GM21723 (cell line): ENCODE data around the gene TAGLN2.

Source experiments
- ATAC-seq: cut with Tn5 transposase; IDR thresholded peaks from one replicate; pipeline ENCODE4 v1.9.1; 2021; ENCODE audit warnings: mild to moderate bottlenecking, moderate library complexity; ENCODE audit not compliant: unreplicated experiment

Gene TAGLN2

DNA sequence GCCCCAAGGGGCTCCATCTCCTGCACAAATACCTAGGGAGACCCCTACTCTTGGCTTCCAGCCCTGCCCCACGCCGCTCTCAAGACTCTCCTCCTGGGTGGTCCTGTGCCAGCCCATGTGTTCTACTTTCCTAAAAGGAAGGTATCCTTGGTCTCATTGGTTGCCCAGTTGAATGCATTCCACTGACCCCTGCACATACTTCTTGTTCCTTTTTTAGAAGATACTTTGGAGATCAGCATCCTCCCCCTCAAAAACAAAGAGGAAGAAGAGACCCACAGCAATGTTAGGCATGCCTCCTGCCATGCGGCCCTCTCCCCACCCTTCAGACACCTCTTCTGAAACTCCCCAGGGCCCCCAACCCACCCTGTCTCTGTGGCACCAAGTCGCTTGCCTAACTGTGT is 24.7 kb upstream of the TAGLN2 start:
- ATAC-seq, result no peak

DNA sequence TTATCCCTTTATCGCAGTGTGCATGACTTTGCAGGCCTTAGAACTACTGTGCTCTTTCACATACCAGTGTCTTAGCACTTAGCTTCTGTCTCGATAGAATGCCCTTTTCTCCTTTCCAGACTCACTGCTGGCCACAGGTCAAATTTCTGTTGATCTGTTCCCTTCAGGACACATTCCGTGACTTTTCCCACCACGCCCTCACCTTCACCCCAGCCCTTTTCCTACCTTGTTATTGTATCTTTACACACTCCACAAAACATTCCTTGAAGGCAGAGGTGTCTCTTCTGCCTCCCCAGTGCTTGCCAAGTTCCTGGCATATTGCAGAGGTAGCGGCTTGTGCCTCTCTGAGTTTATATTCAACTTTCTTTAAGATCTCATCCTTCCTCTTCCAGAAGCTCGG is 23.8 kb upstream of the TAGLN2 start:
- ATAC-seq, result no peak

DNA sequence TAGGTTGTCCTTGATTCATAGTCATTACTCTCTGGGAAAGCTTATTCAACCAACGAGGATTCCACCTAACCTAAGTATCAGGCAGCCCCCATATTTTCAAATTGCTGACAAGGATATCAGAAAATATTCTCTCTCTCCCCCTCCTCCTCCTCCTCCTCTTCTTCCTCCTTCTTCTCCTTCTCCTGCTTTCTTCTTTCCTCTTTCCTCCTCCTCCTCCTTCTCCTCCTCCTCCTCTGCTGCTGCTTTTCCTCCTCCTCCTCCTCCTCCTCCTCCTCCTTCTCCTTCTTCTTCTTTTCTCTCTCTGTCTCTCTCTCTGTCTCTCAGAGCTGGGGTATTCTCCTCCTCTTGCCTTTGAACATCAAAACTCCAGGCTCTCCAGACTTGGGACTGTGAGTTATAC is 22.6 kb upstream of the TAGLN2 start:
- no peak for ATAC-seq

DNA sequence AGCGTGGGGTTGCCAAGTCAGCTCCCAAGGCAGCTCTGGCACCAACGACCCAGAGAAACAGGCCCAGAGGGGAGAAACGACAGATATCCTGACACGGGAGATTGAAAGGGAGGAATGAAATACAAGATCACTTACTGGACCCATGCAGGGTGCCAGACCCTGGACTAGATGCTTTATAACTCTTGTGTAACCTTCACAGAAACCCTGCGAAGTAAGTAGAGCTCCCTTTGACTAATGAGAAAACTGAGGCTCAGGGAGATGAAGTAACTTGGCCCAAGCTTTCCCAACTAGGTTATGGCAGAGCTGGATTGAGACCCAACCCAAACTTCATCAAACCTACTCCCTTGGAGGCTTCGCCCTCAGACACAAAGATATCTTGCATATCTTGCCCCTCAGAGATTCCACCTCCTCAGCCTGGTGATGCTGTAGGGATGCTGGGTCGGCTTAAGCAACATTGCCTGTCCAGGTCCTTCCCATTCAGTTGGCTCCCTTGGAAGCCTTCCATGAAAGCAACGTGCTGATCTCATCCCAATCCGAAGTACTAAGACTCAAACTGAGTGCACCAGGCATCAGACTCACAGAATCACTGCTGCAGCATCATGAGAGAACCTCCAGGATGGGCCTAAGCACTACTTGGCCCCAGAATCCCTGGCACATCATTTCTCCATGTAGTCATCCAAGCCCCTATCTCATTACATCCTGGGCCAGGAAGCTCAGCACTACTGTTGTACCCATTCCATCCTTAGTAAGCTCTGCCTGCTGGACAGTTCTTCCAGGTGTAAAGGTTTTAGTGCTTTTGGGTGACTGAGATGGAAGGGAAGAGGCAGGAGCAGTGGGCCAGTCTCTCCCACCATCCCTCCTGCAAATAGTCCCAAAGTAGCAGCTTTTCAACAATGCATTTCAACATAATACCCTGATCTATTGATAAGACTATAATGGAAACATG is 21.2 kb upstream of the TAGLN2 start:
- no peak for ATAC-seq

GRCh38 chr1:159945483-159946241 is 20.4 kb upstream of the TAGLN2 start, which contains the start of gene IGSF9:
IGSF9 (minus strand) TSS chr1:159945613; CDS start chr1:159943454, 2,159 bp downstream.
- ATAC-seq, result no peak

- ATAC-seq, result no peak
These were observed 19.5 kb upstream of the TAGLN2 start for GRCh38 chr1:159944623-159945455.

- ATAC-seq, result no peak
These were observed 18.8 kb upstream of the TAGLN2 start for GRCh38 chr1:159943908-159944622.

DNA sequence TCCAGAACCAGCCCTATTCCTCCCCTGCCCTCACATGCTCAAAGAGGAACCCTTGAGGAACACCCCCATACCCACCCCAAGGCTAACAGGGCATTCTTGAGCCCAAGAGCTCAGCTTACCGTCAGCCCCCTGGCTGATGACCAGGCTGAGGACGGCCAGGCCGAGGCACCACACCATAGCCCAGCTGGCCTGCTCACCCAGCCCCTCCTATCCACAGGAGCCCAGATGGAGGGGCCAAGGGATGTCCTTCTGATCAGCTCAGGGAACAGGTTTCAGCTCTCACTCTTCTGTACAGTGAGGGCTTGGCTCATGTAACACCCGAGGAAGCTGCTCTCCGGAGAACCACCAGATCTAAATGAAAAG is 18.0 kb upstream of the TAGLN2 start:
- ATAC-seq, result no peak

GRCh38 chr1:159942632-159943277 is 17.4 kb upstream of the TAGLN2 start:
- no peak for ATAC-seq

DNA sequence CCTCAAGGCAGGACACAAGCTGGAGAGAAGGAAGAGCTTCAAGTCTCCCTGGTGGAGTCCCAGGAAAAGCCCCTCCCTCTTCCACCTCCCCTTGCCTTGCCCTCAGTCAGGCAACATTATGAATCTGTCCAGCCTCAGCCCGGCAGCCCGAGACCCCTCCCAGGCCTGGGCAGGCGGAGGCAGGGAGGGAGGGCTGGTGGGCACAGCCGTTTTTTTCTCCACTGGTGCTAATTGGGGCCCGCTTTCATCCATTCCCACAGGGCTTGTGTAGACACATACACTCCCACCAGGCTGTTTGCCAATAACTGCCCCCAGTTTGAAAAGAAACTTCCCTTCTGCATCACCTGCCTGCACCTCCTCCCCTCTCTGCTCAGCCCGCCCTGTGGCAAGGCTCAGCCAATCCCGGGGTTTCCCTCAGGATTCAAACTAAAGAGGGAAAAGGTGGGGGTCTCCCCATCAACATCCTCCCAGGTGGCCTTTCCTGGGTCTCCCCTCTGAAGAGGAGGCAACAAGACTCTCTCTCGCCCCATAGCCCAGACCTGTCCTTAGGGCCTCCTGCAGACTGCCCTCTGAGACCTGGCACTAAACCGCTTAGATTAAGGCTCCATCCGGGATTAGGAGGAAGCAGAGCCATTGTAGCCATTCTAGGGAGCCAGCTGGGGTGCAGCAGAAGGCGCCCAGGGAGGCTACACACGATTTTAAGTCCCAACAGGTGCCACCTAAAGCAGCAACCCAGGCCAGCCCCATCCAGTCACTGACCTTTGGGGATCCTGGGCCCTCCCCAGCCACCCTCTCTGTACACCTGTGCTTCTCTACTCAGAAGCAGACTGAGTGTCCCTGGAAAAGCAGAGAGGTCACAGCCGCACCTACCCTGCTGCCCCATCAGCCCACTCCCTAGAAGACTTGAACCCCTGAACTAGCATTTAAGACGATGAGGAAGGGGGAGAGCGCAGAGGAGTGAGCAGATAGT is 16.6 kb upstream of the TAGLN2 start:
- no peak for ATAC-seq

DNA sequence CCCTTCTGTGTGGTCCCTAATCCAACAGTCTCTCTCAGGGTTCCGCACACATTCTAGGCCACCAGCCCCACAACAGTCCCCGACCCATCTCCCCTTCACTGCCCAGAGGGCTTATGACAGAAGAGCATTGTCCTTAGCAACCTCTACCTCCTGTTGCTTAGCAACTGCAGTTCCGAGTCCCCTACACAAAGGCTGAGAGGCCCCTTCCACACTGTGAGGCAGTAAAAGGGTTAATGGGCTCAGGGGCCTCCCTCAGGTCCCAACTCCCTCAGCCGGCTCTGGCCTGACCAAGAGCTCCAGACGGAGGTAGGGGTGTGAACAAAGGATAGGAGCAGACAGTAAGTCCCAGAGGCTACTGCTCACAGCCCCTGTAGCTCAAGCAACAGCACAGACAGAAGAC is 15.8 kb upstream of the TAGLN2 start:
- ATAC-seq, result no peak

- ATAC-seq, result no peak
These were observed 14.8 kb upstream of the TAGLN2 start for GRCh38 chr1:159940006-159940620.

DNA sequence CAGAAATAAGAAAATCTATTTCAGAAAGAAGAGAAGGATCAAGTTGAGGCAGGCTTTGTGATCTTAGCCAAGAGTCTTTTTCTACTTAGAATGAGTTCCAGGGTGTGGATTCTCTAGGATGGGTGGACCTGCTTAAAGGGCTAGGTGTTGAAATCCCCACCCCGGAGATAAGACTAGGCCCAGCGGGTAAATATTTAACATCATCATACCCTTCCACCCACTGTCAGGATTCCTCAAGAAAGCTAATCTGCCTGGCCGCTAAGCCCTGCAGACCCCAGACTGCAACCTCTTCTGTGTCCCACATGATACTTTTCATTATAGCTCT is 14.3 kb upstream of the TAGLN2 start:
- no peak for ATAC-seq

- ATAC-seq, result no peak
These were observed 13.8 kb upstream of the TAGLN2 start for GRCh38 chr1:159938905-159939677.

DNA sequence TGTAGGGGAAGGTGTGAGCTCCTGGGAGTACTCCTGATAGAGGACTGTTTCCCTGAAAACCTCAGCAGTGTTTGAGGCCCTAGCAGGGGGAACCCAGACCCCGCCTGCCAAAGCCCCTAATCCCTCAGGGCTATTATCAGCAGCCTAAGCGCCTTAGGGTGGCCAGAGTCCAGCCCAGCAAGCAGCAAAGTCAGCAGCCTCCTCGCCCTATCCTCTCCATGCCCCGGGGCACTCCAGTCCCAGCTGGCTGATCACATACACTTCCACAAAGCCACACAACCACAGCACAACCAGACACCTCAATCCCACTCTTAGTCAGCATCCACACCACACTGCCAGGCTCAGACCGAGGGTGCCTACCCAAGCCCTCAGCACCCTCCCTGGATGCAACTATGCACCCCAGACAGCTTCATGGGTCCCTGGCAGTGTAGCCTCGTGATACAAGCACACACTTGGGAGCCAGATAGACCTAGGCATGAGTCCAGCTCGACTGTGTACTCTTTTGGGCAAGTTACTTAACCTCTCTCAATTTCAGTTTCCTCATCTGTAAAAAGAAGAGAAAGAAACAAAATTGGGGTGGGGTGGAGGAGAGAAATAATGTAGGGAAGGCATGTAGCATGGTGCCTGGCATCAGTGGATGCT is 13.0 kb upstream of the TAGLN2 start:
- ATAC-seq, result no peak

- no peak for ATAC-seq
These were observed 11.9 kb upstream of the TAGLN2 start for GRCh38 chr1:159937054-159937750.
